Ureter (tissue), 1 donor: Measurements from ENCODE around the gene KIAA0232. TPM values are rescaled to one million over a fixed set of nuclear protein-coding genes. Genes with fewer than 3 reads are reported as not detected.

Experiments
- total RNA-seq: library from RNA; stranded (reverse); gene quantifications from one replicate; pipeline ENCODE4 v1.2.4, GENCODE V29; 2023
- donor health status: DM: yes; HTN: yes; CAD: no.

Gene KIAA0232
- total RNA-seq, 1 donor from 2014 or later: 40.4 TPM

Other genes with a start within 250 kb of the KIAA0232 start
- 37.3 TPM for gene MAN2B2, start 207.5 kb upstream of the KIAA0232 start, total RNA-seq
- 196 TPM for gene MRFAP1, start 142.0 kb upstream of the KIAA0232 start, total RNA-seq
- 2,292 TPM for gene S100P, start 88.8 kb upstream of the KIAA0232 start, total RNA-seq
- 52.5 TPM for gene MRFAP1L1, start 72.9 kb upstream of the KIAA0232 start, total RNA-seq
- gene BLOC1S4, start 66.6 kb upstream of the KIAA0232 start, total RNA-seq: 14.6 TPM
- gene TBC1D14, start 127.1 kb downstream of the KIAA0232 start, total RNA-seq: 44.8 TPM